RWPE2 (cell line): ENCODE results near the gene UGP2.
"Not testable (repeated sequence)": the region's sequence is repeated elsewhere in the genome, so short reads cannot be mapped to it uniquely, and the experiment has no call there.

Experiments used
- ATAC-seq: fragments of 200-7000 bp; cut with Tn5 transposase; 3 replicates; pipeline ENCODE4 v1.9.1; 2021; ENCODE audit warnings: low read depth
- DNase-seq: peaks from one replicate; pipeline ENCODE4 v3.0.0-alpha.2; 2020; ENCODE audit warnings: low spot score
- H3K27ac ChIP-seq: fragments of 450-650 bp; 2 replicates; pipeline ENCODE4 v1.5.1; 2017; ENCODE audit warnings: mild to moderate bottlenecking; ENCODE audit not compliant: poor library complexity, severe bottlenecking
- H3K27me3 ChIP-seq: fragments of 250-450 bp; sonication (Bioruptor Pico); 2 replicates; pipeline ENCODE4 v1.5.1; 2021; ENCODE audit warnings: mild to moderate bottlenecking, moderate library complexity; ENCODE audit not compliant: insufficient read depth, poor library complexity, severe bottlenecking
- H3K36me3 ChIP-seq: fragments of 250-450 bp; sonication (Bioruptor Pico); 2 replicates; pipeline ENCODE4 v1.5.1; 2020; ENCODE audit warnings: low read depth, mild to moderate bottlenecking, moderate library complexity
- H3K4me1 ChIP-seq: fragments of 250-450 bp; sonication (Bioruptor Pico); 2 replicates; pipeline ENCODE4 v1.5.1; 2021; ENCODE audit warnings: mild to moderate bottlenecking, moderate library complexity; ENCODE audit not compliant: insufficient read depth, poor library complexity, severe bottlenecking
- H3K4me3 ChIP-seq: fragments of 250-450 bp; sonication (Bioruptor Pico); 2 replicates; pipeline ENCODE4 v1.5.1; 2021; ENCODE audit warnings: mild to moderate bottlenecking, moderate library complexity; ENCODE audit not compliant: severe bottlenecking
- H3K9me3 ChIP-seq: fragments of 250-450 bp; sonication (Bioruptor Pico); 2 replicates; pipeline ENCODE4 v1.5.1; 2021; ENCODE audit warnings: mild to moderate bottlenecking, moderate library complexity; ENCODE audit not compliant: severe bottlenecking
- TF ChIP-seq, protein P1 (sequence below): fragments of 450-650 bp; IDR thresholded peaks from one replicate; pipeline ENCODE4 v1.5.1; 2017; ENCODE audit warnings: mild to moderate bottlenecking, moderate library complexity; ENCODE audit not compliant: poor library complexity, severe bottlenecking

Gene UGP2

DNA sequence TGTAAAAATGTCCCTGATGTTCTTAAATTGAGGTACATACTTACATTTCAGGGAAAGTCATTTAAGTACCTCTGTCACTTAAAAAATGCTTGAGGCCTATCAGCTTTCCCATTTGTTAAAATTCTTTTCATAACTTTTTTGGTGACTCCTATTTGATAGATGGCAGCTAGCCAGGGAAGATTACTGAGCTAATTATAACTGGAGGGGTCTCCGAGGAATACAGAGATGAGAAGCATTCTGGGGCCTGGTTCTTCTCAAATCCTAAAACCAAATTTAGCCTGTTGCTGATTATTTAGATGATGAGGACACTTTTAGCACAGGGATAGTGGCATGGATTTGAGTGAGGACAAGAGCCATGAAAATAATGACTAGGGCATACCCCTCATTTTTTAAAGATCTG is 4.8 kb downstream of the UGP2 start:
- DNase-seq (no peak), ATAC-seq (no peak)
- peaks cover 16% of the 10 kb centered on the region for H3K4me1 ChIP-seq
- H3K27me3 ChIP-seq, result no peaks in the 10 kb centered on the region
- H3K36me3 ChIP-seq, result peaks cover 11% of the 10 kb centered on the region
- H3K9me3 ChIP-seq, result no peaks in the 10 kb centered on the region
- H3K27ac ChIP-seq, result no peak overlapping the region
- TF ChIP-seq, protein P1, sequence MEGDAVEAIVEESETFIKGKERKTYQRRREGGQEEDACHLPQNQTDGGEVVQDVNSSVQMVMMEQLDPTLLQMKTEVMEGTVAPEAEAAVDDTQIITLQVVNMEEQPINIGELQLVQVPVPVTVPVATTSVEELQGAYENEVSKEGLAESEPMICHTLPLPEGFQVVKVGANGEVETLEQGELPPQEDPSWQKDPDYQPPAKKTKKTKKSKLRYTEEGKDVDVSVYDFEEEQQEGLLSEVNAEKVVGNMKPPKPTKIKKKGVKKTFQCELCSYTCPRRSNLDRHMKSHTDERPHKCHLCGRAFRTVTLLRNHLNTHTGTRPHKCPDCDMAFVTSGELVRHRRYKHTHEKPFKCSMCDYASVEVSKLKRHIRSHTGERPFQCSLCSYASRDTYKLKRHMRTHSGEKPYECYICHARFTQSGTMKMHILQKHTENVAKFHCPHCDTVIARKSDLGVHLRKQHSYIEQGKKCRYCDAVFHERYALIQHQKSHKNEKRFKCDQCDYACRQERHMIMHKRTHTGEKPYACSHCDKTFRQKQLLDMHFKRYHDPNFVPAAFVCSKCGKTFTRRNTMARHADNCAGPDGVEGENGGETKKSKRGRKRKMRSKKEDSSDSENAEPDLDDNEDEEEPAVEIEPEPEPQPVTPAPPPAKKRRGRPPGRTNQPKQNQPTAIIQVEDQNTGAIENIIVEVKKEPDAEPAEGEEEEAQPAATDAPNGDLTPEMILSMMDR, result no peak
- H3K4me3 ChIP-seq, result no peak overlapping the region

GRCh38 chr2:63847571-63847970 is 5.9 kb downstream of the UGP2 start:
- H3K4me3 ChIP-seq, ATAC-seq, H3K27ac ChIP-seq, H3K27me3 ChIP-seq, DNase-seq, H3K9me3 ChIP-seq: not testable (repeated sequence)
- Histone ChIP-seq H3K36me3 (peaks cover 11% of the 10 kb centered on the region), H3K4me1 (peaks cover 16% of the 10 kb centered on the region)

DNA sequence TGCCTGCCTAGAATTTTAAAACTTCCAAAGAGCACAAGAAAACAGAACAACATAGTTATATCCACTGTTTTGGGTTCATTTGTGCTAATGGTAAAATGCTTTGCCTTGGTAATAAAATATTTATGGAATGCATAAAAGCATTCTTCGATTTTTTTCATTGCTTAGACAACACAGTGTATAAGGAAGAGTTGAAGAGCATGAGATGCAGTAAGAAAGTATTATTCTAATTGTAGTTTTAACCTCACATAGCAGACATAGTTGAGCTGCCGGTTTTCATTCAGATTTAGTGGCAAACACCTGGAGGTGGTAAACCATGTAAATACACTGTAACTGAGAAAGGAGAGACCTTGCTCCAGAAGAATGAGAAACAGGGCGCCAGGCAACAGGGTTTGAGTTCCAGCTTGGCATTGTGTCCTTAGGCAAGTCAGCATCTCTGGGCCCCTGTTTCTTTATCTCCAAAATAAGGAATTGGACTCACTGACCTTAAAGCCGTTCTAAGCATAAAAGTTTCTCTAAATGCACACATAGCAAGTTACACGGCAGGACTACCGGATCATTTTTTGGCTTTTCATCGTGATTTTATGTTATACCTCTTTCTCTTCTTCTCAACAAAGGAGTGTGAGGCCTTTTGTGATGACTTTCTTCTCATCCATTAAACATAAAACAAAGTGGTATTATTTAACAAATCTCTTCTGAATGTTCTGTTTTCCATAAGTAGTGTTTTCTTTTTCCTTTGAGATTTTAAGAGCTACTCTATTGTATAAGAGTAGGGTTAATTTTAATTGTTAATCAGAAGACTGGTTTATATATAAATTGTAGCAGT is 7.9 kb downstream of the UGP2 start:
- peak; percentile 21; the same call in 1 of the 3 replicates for ATAC-seq
- H3K4me3 ChIP-seq, result no peak overlapping the region
- H3K27ac ChIP-seq, result no peak overlapping the region
- DNase-seq, result no peak
- H3K9me3 ChIP-seq, result no peaks in the 10 kb centered on the region
- H3K27me3 ChIP-seq, result no peaks in the 10 kb centered on the region
- H3K4me1 ChIP-seq, result peaks cover 18% of the 10 kb centered on the region
- H3K36me3 ChIP-seq, result peaks cover 11% of the 10 kb centered on the region
- TF ChIP-seq, protein P1, result no peak

- Histone ChIP-seq H3K27ac (no peak overlapping the region), H3K36me3 (peaks cover 6% of the 10 kb centered on the region)
- TF ChIP-seq, protein P1, result no peak
Measured at GRCh38 chr2:63850204-63850571, 8.5 kb downstream of the UGP2 start.

GRCh38 chr2:63850649-63851048 is 9.0 kb downstream of the UGP2 start:
- ATAC-seq (no peak), DNase-seq (no peak)
- no peaks in the 10 kb centered on the region for H3K27me3 ChIP-seq
- no peaks in the 10 kb centered on the region for H3K9me3 ChIP-seq
- H3K4me1 ChIP-seq, result peaks cover 18% of the 10 kb centered on the region
- H3K36me3 ChIP-seq, result peaks cover 5% of the 10 kb centered on the region; the same call in 1 of the 2 replicates
- TF ChIP-seq, protein P1, result no peak
- H3K4me3 ChIP-seq, result no peak overlapping the region
- H3K27ac ChIP-seq, result no peak overlapping the region

More at GRCh38 chr2:63850204-63850571, 8.5 kb downstream of the UGP2 start:
- Histone ChIP-seq H3K4me3 (no peak overlapping the region), H3K4me1 (peaks cover 18% of the 10 kb centered on the region), H3K9me3 (no peaks in the 10 kb centered on the region), H3K27me3 (no peaks in the 10 kb centered on the region)
- ATAC-seq, result no peak
- DNase-seq, result no peak
